HL-60/S4 treated with phorbol 12-myristate 13-acetate at 8.2 ng/mL for 4 days and 3 days (cell line): ENCODE measurements around the gene FHL2.
"Not testable (repeated sequence)": the region's sequence is repeated elsewhere in the genome, so short reads cannot be mapped to it uniquely, and the experiment has no call there.

Experiments
- in situ Hi-C: fragments of 300-500 bp; cut with MboI; formaldehyde crosslinking; loops from 2 replicates; pipeline ENCODE4 v1.15.0; 2022; ENCODE audit warnings: low sequenced_read_pairs

The FHL2 gene

DNA sequence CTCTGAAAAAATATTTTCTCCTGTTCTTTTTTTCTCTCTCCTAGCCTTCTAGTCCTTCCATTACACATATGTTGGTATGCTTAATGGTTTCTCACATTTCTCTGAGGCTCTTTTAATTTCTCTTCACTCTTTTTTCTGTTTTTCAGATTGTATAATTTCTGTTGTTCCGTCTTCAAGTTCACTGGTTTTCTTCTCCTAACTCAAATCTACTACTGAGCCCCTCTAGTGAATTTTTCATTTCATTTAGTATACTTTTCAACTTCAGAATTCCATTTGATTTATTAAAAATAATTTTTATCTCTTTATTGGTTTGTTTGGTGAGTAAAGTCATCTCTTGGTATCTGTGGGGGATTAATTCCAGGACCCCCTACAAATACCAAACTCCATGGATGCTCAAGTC lies 41.7 kb downstream of the FHL2 start:
- in situ Hi-C loops, result loop anchor here (25.0 kb wide), 2 partner anchors 180 to 1230 kb away; no protein-coding TSS in a partner anchor

DNA sequence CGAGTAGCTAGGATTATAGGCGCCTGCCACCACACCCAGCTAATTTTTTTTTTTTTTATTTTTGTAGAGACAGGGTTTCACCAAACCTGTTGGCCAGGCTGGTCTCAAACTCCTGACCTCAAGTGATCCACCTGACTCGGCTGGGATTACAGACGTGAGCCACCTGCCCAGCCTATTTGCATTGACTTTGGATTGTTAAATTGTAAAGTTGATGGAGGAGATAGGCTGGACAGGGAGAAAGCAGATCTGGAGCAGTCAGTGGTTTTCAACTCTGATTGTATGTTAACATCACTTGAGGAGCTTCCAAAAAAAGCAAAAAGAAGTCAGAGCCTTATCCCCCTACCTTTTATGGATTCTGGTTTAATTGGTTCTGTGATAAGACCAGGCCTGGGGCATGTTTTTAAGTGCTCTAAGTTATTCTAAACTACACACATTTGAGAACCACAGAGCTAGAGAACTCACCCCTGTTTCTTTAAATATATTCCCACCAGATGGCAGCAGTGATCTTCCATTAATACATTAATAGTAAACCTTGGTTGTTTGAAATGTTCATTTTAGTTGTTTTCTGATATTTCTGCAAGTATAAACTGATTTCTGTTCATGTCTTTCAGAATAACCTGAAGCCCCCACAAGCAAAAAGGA lies 54.0 kb downstream of the FHL2 start:
- in situ Hi-C loops, result no loop called here

DNA sequence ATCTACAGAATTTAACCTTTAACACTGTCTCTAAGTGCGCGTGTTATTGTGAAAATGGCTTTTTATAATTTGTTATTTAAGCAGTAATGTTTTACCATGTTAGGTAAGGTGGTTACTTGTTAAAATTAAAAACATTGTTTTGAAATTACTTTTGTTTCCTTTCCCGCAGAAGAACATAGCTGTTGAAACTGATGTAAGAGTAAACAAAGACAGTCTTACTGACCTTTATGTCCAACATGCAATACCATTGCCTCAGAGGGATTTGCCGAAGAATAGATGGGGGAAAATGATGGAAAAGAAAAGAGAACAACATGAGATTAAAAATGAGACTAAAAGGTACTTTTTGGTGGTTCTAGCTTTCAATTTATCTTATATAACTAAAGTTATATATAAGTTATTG lies 59.4 kb downstream of the FHL2 start:
- in situ Hi-C loops, result no loop called here

DNA sequence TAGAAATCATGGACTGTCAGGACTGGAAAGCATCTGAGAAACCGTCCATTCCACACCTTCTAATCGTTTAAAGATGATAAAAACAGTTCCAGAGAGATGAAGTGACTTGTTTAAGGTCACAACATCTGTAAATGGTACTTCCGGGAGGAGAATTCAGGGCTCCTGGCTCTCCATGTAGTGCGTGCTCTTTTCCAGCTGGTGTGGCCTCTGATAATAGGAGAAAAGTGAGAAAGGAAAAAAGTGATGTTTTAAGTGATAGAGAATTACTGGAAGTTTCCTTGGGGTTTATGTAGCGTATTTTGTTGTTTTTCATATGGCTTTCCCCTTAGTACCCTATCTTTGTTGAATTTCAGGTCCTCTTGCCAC lies 60.8 kb downstream of the FHL2 start:
- in situ Hi-C loops, result no loop called here

DNA sequence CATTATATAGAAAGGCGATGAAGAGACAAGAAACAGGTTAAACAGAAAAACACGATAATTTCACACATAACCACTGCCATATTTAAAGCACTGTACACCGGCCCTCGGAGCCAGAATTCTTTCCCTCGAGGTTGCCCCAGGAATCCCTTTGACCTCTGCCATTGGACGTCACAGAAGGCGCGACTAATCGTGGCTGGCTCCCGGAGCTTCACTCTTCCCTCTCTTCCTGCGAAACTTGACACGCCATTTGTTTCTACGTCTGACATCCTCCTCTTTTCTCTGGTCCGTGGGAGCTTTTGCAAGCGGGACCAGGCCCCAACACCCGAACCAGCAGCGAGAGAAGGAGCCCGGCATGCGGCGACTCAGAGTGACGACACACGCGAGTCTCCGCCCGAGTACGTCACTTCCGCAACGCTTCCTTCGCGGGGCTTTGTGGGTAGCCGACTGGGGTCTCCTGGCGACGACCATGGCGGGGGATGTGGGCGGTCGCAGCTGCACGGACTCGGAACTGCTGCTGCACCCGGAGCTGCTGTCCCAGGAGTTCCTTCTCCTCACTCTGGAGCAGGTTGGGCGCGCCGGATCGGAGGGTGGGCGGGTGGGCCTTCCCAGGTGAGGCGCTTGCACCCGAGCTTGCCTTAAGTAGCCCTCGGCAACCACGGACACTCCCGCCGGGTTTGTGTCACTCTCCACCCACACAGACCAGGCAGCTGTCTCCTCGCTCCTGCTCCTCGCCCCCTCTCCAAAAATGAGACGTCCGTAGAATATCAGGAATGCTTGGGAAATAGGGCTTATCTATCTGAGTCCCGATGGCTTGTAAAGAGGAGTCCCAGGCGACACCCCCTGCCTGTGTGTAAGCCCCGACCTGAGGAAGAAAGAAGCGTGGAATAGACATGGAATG lies 61.5 kb downstream of the FHL2 start, which contains the start of gene C2orf49:
TSS of gene C2orf49 (plus strand) at position 419 of the 898 bp plus-strand sequence. CDS start at position 467, 48 bp downstream.
- in situ Hi-C loops, result no loop called here

DNA sequence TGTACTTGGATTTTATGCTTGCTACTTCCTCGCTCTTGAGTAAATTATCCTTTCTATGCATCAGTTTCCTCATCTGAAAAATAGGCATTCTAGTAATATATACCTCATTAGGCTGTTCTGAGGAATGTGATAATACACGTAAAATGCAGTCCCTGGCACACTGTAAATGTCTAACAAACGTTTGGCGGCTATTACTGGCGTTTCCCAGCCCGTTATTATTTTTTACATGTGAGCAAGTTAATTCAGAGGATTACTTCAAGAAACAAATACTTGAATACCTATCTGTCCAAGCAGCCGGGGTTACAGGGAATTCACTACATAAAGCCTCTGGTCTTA lies 62.1 kb downstream of the FHL2 start:
- in situ Hi-C loops, result no loop called here

DNA sequence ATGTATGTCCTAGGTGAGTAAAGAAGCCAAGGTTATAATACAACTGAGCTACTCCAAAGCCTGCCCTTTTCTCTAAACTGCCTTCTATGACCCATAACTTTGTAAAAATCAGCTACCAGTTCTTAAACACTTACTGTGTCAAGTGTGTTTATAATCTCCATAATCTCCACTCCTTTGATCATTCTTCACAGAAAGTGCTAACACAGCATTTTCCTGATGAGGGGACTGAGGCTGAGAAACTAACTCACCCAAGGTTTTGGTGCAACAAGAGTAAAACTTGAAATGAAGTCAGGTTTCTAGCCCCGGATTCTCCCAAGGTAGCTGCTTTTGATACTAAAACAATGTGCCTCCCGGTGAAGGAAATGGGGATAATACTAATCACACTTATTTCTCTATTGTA lies 63.4 kb downstream of the FHL2 start:
- in situ Hi-C loops, result no loop called here

DNA sequence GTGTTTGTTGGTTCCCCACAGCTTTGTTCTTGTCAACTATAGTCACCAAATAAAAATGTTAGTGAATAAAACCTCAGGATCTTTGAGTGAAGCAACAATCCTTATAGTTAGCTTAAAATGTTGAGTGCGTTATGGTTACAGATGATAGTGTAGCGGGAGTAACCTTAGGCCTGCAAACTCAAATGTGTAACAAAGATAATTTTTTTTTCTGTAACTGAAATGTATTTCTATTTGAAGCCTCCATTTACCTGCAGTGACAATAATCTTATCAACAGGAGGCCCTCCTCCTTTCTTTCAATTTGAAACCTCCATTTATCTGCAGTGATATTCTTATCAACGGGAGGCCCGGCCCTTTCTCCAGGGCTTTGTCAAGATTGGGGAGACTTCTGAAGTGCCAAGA lies 64.6 kb downstream of the FHL2 start:
- in situ Hi-C loops, result no loop called here

DNA sequence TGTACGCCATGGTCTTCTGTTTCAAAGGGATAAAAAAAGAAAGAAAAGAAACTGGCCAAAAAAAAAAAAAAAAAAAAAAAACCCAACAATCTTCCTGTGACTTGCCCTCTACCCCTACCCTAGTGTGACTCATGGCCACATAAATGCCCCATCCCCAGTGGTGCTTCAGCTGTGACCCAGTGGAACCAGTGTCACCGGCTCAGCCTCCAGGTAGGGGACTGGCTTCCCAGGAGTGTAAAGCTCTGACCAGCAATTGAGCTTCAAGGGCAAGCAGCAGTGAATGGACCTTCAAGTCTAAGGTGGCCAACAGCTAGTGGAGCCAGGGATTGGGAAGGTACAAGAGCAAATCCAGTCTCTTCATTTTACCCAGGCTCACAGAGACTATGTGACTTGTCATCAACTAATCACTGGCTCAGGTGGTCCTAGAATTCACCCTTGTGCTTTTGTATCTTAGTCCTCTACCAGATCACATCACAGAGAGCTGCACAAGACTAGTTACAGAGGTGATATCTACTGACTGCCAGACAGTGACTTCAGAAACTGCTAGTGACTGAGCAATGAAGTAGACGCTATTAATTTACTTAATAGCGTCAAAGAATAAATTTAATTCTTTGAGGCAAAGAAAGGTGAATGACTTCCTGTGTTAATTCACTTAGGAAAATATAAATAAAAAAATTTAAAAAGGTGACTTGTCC lies 68.0 kb downstream of the FHL2 start:
- in situ Hi-C loops, result no loop called here

DNA sequence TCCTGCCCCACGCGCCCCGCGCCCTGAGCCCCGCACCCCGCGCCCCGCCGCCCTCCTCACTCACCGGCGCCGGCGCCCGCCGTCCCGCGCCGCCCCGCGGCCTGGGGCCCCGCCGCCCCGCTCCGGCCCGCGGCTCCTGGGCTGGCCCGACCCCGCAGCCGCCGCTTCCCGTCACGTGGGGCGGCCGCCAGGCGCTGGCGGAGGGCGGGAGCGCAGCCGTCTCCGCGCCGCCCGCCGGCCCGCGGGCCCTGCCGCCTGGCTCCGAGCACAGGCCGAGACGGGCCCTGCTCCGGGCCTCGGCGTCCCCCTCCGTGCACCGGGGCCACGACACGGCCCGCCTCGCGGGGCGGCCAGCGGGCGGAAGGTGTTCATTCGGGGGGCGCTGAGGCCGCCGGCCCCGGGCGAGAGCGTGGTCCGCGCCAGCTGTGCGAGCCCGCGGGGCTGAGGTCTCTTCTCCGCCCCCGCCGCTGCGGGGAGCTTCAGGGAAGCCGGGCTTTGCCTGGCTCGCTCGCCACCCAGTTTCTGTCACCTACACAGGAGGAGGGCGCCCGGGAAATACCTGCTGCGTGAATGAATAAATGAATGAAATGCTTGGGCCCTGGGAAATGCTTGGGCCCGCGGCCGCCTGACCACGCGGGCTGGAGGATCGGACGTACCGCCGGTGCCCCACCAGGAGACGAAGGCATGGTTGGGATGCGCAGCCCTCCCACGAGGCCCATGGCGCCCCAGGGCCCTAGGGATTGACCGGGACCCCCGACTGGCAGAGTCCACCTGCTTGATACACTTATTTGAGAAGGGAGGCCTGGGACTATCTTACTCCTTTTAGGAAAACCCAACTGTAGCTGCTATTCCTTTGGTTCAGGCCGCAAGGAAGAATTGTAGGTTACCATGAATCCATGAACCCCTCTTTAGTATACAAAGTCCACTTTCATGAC lies 69.0 kb downstream of the FHL2 start, which contains the start of gene TGFBRAP1:
TSS of gene TGFBRAP1 (minus strand) at position 175 of the 935 bp plus-strand sequence. CDS start 21,434 bp downstream, outside the sequence.
- in situ Hi-C loops, result no loop called here

DNA sequence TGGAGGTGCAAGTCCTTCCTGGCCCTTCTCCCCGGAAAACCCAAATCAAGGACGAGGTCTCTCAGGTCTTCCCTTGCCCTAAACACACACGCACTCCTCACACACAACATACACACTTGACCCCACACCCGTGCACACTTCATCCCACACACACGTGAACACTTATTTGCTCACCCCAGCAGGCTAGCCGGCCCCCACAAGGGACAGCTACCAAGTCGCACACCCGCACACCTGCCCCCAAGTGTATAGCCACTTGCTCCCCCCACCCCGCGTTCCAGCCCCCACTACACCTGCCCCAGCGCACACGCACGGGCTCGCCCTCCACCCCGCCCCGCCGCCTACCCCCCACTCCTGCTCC lies 69.7 kb downstream of the FHL2 start:
- in situ Hi-C loops, result no loop called here

DNA sequence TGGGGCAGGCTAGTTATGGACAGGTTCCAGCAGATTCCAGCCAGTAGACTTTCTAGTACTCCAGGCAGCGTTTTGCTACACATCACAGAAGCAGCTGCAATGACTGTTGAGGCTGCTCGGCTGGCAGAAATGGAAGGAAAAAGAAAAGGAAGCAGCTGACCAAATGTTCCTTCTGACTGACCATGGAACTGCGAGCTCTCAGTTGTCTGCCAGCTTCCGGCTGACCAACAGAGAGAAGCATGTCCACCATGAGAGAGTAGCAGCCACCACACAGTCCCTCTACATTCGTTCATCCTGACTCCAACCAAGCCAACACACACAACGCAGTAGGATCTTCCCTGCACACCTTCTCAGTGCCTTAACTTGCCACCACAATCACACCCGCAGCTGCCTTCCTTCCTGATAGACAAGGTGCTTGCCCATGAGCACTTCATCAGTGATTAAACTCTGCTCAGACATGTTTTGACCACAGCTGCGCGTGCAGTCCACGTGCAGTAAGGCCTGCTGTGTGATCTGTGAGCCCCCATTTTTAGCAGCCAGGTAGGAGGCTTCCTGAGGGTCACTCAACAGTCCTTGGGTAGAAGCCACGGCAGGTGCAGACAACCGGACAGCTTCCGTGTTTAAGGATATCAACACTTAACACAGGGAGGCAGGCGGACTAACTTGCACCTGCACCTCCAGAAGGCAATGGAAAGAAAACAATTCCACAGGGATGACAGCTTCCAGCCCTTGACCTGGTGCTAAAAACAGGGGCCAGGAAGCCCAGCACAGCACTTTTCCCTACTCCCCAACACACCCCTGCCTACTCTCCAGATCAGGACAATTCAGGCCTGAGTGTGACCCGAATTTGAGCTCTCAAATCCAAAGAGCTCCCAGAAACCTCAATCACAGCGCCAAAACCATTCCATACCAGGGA lies 70.3 kb downstream of the FHL2 start:
- in situ Hi-C loops, result no loop called here

DNA sequence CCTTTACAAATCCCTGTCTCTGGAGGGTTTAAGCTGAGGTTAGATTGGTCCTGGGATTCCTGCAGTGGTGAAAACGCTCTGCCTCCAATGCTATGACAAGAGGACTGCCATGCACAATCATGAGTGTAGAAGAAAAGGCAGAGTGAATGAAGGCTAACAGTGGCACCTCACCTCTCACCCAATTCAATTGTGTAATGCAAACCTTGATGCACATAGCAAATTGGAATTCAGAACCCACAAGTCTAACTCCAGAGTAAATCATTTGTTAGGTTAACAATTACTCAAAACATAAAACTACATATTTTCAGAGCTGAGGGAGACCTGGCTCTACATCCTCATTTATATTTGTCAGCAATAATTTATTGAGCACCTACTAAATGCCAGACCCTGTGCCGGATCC lies 71.2 kb downstream of the FHL2 start:
- in situ Hi-C loops, result no loop called here

DNA sequence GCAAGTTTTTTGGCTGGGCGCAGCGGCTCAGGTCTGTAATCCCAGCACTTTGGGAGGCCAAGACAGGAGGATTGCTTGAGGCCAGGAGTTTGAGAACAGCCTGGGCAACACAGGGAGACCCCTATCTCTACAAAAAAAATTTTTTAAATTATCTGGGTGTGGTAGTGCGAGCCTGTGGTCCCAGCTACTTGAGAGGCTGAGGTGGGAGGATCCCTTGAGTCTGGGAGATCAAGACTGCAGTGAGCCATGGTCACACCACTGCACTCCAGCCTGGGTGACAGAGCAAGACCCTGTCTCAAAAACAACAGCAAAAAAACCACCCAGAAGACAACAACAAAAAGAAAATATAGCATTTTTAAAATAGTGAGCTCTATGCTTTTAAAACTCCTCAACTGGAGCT lies 71.6 kb downstream of the FHL2 start:
- in situ Hi-C loops, result not testable (repeated sequence)

DNA sequence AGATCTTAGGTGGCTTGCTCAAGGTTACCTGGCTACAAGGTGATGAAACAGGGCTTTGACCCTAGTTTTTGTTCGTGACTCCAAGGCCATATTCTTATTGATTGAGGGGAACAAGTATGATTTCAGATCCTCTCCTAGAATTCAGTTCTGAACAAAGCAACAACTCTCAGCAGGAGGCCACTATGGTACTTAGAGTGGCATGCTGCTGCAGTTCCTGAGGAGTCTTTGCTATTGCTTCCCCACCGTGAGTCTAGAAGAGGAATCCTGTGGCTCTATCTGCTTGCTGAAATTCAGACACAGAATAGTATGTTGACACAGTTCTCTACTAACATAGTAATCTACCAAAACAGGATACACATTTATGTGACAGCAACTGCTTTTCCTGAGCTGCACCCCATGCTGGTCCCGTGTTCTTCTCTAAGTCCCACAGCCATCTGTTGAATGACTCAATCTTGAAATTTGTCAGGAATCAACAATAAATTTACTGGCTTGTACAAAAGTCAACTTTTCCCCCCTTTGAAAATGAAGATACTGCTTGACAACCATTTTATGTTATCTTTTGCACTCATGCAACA lies 73.4 kb downstream of the FHL2 start:
- in situ Hi-C loops, result no loop called here

DNA sequence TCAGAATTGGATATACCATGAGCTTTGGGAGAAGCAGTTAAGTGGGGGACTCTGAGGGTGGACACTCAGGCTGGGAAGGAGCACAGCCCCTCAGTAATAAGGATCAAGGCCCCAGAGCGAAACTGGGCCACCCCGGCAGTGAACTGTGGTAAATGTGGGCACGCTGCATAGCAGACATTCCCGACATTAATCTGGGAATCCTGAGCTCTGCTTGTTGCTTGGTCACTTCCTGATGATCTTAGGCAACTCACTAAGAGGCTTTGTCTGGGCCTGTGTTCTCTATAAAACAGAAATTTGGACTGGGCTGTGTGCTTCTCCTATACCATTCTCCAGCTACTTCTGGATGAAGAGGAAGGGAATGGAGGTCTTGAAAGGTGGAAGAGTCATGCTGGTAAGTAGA lies 74.1 kb downstream of the FHL2 start:
- in situ Hi-C loops, result no loop called here

DNA sequence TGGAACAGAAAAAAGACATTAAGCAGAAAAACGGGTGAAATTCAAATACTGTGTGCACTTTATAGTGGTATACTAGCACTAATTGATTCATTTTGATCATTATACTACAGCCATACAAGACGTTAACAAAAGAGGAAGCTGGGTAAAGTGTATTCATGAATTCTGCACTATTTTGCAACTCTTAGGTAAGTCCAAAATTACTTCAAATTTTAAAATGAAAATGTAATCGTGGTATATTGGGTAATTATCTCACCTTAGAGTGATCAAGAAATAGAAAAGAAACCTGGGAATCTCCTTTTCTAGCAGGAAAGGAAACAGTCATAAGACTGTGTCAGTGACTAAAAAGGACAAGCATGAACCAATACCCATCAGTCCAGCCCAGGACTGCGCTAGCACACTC lies 74.8 kb downstream of the FHL2 start:
- in situ Hi-C loops, result no loop called here

DNA sequence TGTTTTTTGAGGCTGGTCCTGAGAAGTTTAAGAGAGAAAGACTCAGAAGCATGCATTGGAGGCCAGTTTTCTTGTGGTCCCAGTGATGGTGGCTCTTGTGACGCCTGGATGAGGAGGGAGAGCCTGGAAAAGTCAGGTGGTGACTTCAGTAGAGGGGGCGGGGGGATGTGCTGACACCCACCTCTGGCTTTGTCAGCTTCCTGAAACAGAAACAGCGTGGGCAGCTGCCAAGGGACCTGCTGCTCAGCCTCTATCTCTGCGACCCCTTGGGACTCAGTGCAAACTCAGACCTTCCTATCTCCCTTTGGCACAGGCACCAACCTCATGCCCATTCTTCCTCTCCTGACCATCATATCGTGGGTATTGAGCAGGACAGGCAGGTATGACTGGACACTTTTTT lies 75.7 kb downstream of the FHL2 start:
- in situ Hi-C loops, result no loop called here

DNA sequence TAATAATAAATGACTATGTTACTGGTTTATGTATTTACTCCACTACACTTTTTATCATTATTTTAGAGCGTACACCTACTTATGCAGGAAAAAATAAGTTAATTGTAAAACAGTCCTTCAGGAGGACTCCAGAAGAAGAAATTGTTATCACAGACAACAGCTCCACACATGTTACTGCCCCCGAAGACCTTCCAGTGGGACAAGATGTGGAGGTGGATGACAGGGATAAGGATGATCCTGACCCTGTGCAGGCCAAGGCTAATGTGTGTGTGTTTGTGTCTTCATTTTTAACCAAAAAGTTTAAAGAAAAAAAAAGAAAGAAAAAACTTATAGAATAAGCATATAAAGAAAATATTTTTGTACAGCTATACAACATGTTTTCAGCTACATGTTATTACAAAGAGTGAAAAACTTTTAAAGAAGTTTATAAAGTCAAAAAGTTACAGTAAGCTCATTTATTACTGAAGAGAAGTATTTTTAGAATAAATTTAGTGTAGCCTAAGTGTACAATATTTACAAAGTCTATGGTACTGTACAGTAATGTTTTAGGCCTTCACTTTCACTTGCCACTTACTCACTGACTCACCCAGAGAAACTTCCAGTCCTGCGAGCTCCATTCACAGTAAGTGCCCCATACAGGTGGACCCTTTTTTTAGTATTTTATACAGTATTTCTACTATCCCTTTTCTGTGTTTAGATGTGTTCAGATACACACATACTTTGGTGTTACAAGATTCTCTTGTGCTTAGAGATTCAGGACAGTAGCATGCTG lies 76.8 kb downstream of the FHL2 start:
- in situ Hi-C loops, result no loop called here
